Measurements from ENCODE around the gene GPAT2. TPM values are rescaled to one million over a fixed set of nuclear protein-coding genes. Genes with fewer than 3 reads are reported as not detected.
A peak's percentile ranks its signal among the peaks of the same experiment; 100 is the strongest.
"Not testable (repeated sequence)": the region's sequence is repeated elsewhere in the genome, so short reads cannot be mapped to it uniquely, and the experiment has no call there.

The GPAT2 gene
- total RNA-seq, 4 donors from 2014 or later, result 1.2 to 7.5 (median 2.6) TPM

- H3K27me3 ChIP-seq; H3K36me3 ChIP-seq; H3K9me3 ChIP-seq; H3K4me3 ChIP-seq (replicated peaks in 1 of 3); intact Hi-C loops (cut with DNase I); DNase-seq; H3K27ac ChIP-seq: not testable (repeated sequence)
- peaks cover 0 to 15% of the 10 kb centered on the region in 2 donors for H3K4me1 ChIP-seq
- TF ChIP-seq CTCF (IDR thresholded peaks at IDR 0.05), result peak in 1 of 6 experiments; percentile 11
- 68 to 74% methylated on average over 8 to 9 of the region's 12 CpGs for WGBS, 2 donors
Observed at GRCh38 chr2:96063116-96063899, 28.6 kb upstream of the GPAT2 start.

- 84 to 87% methylated on average over 3 of the region's 5 CpGs for WGBS, 2 donors
- intact Hi-C loops (cut with DNase I); H3K27ac ChIP-seq: not testable (repeated sequence)
Observed at GRCh38 chr2:96062483-96062882, 27.8 kb upstream of the GPAT2 start.

GRCh38 chr2:96061901-96062300 is 27.2 kb upstream of the GPAT2 start:
- H3K27me3 ChIP-seq; intact Hi-C loops (cut with DNase I); H3K4me1 ChIP-seq; H3K9me3 ChIP-seq; H3K36me3 ChIP-seq; DNase-seq; H3K27ac ChIP-seq; H3K4me3 ChIP-seq (replicated peaks in 1 of 3): not testable (repeated sequence)
- WGBS, 2 donors, result 90 to 94% methylated on average over 8 to 9 of the region's 9 CpGs

More at GRCh38 chr2:96062483-96062882, 27.8 kb upstream of the GPAT2 start:
- not testable (repeated sequence) for H3K9me3 ChIP-seq; H3K36me3 ChIP-seq; H3K4me3 ChIP-seq (replicated peaks in 1 of 3); DNase-seq; H3K27me3 ChIP-seq; H3K4me1 ChIP-seq

GRCh38 chr2:96061197-96061817 is 26.6 kb upstream of the GPAT2 start:
- H3K36me3 ChIP-seq; H3K4me1 ChIP-seq; H3K27ac ChIP-seq; H3K9me3 ChIP-seq; H3K4me3 ChIP-seq (replicated peaks in 1 of 3); H3K27me3 ChIP-seq; intact Hi-C loops (cut with DNase I); DNase-seq: not testable (repeated sequence)
- WGBS, 2 donors, result 84 to 87% methylated on average over 8 of the region's 8 CpGs

- DNase-seq; H3K4me1 ChIP-seq; H3K27me3 ChIP-seq; H3K27ac ChIP-seq; H3K4me3 ChIP-seq (replicated peaks in 1 of 3); intact Hi-C loops (cut with DNase I); H3K9me3 ChIP-seq; H3K36me3 ChIP-seq: not testable (repeated sequence)
- 44 to 64% methylated on average over 6 to 7 of the region's 10 CpGs for WGBS, 2 donors
Observed at GRCh38 chr2:96060325-96060724, 25.6 kb upstream of the GPAT2 start.

- H3K9me3 ChIP-seq; H3K4me3 ChIP-seq (replicated peaks in 1 of 3); H3K4me1 ChIP-seq; DNase-seq; intact Hi-C loops (cut with DNase I); H3K27me3 ChIP-seq; H3K27ac ChIP-seq; H3K36me3 ChIP-seq: not testable (repeated sequence)
- no CpG with 5 or more reads among the region's 6 CpGs for WGBS, 2 donors
Observed at GRCh38 chr2:96059443-96059842, 24.7 kb upstream of the GPAT2 start.

- DNase-seq; H3K9me3 ChIP-seq; H3K4me1 ChIP-seq; intact Hi-C loops (cut with DNase I); H3K4me3 ChIP-seq (replicated peaks in 1 of 3); H3K27ac ChIP-seq; H3K36me3 ChIP-seq; H3K27me3 ChIP-seq: not testable (repeated sequence)
- WGBS, 2 donors, result 60% methylated on average over 1 of the region's 6 CpGs; no CpG with 5 or more reads in 1 of the 2 donors
Observed at GRCh38 chr2:96055830-96056229, 21.1 kb upstream of the GPAT2 start.

- WGBS, 2 donors, result 91 to 96% methylated on average over 6 of the region's 7 CpGs
- DNase-seq; H3K4me3 ChIP-seq (replicated peaks in 1 of 3); H3K27ac ChIP-seq; H3K36me3 ChIP-seq; H3K9me3 ChIP-seq; H3K4me1 ChIP-seq; H3K27me3 ChIP-seq; intact Hi-C loops (cut with DNase I): not testable (repeated sequence)
Observed at GRCh38 chr2:96054537-96054936, 19.8 kb upstream of the GPAT2 start.

GRCh38 chr2:96053385-96053784 is 18.7 kb upstream of the GPAT2 start:
- 45 to 59% methylated on average over 6 to 7 of the region's 7 CpGs for WGBS, 2 donors
- intact Hi-C loops (cut with DNase I); H3K27ac ChIP-seq; H3K27me3 ChIP-seq; H3K36me3 ChIP-seq; H3K4me3 ChIP-seq (replicated peaks in 1 of 3); H3K4me1 ChIP-seq; H3K9me3 ChIP-seq: not testable (repeated sequence)
- DNase-seq, result peak; percentile 19 to 54

- H3K27ac ChIP-seq; H3K4me1 ChIP-seq; H3K36me3 ChIP-seq; H3K27me3 ChIP-seq; DNase-seq; H3K4me3 ChIP-seq (replicated peaks in 1 of 3); intact Hi-C loops (cut with DNase I); H3K9me3 ChIP-seq: not testable (repeated sequence)
- WGBS, 2 donors, result 92 to 96% methylated on average over 3 of the region's 3 CpGs
Observed at GRCh38 chr2:96052632-96053031, 17.9 kb upstream of the GPAT2 start.

GRCh38 chr2:96049917-96050262 is 15.2 kb upstream of the GPAT2 start:
- DNase-seq; H3K4me3 ChIP-seq (replicated peaks in 1 of 3); intact Hi-C loops (cut with DNase I); H3K9me3 ChIP-seq; H3K36me3 ChIP-seq; H3K27me3 ChIP-seq; H3K27ac ChIP-seq; H3K4me1 ChIP-seq: not testable (repeated sequence)
- no CpG with 5 or more reads among the region's 3 CpGs for WGBS, 2 donors

Data from thyroid gland (tissue), 4 donors.